GM19099 (cell line): ENCODE measurements around the gene SAMD9L.

ENCODE experiments used
- POLR2A ChIP-seq: IDR thresholded peaks from 3 replicates; pipeline ENCODE4 v1.6.1; 2011; ENCODE audit warnings: low read depth; ENCODE audit not compliant: insufficient read length; ENCODE audit errors: extremely low read depth

The SAMD9L gene

DNA sequence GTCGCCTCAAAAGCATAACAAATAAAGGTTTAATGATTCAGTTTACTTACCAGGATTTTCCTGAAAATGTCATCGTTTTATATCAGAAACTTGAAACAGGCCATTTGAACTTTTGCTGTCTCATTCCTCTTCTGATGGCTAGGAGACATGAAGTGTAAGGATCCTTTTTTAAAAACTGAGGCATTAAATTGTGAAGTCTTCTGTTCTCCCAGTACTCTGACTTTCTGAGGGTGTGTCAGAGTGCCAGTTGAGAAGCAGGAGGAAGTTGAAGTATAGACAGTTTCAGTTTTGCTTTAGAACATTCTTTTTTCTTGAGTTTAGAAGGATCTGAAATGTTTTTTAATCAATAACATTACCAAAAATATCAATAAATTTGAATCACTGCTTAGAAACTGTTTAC is at the start of gene SAMD9L:
SAMD9L (minus strand) TSS at position 242 of the 400 bp plus-strand sequence. CDS start 12,414 bp downstream, outside the sequence.
- TF ChIP-seq POLR2A = no peak

DNA sequence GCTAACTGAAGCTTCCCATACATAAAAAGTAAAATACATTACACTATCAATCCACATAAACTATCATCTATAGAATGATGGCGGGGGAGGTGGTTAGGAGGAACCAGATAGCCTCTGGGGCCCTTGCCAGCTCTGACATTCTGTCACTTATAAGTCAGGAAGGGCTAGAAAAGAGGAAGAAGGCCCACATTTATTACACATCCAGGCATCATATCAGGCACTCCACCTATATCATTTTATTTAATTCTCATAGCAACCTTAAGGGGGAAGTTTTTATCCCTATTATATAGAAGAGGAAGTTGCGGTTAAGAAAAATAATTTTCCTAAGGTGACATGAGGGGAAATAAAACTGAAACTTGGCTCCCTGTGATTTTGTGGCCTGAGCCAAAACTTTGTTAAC is 48.2 kb upstream of the SAMD9L start:
- TF ChIP-seq POLR2A = no peak

GRCh38 chr7:93194386-93194785 is 46.2 kb upstream of the SAMD9L start:
- no peak for TF ChIP-seq POLR2A

GRCh38 chr7:93188870-93189634 is 40.9 kb upstream of the SAMD9L start:
- TF ChIP-seq POLR2A = no peak

GRCh38 chr7:93185303-93186027 is 37.3 kb upstream of the SAMD9L start:
- no peak for TF ChIP-seq POLR2A

DNA sequence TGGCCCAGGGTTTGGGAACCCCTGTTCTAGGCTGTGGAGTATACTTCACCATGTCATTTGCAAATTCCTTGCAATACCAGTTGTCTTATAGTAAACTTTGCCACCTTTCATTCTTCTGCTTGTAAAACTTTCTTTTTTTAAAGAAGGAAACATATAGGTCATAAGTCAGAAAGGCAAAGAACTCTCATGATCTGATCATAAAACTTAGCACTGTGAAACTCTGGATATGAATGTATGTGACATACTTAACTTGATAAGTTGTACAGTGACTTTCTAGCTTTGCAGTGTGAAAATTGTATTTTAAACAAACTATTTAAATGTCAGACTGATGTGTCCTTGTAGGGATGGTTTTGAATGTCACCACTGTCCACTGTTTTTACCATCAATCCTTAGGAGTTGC is 31.0 kb upstream of the SAMD9L start:
- no peak for TF ChIP-seq POLR2A

- TF ChIP-seq POLR2A = no peak
These were observed 30.0 kb upstream of the SAMD9L start for GRCh38 chr7:93178213-93178612.

GRCh38 chr7:93176992-93177580 is 28.9 kb upstream of the SAMD9L start:
- no peak for TF ChIP-seq POLR2A

- no peak for TF ChIP-seq POLR2A
These were observed 27.0 kb upstream of the SAMD9L start for GRCh38 chr7:93175219-93175618.

- no peak for TF ChIP-seq POLR2A
These were observed 24.5 kb upstream of the SAMD9L start for GRCh38 chr7:93172683-93173082.

DNA sequence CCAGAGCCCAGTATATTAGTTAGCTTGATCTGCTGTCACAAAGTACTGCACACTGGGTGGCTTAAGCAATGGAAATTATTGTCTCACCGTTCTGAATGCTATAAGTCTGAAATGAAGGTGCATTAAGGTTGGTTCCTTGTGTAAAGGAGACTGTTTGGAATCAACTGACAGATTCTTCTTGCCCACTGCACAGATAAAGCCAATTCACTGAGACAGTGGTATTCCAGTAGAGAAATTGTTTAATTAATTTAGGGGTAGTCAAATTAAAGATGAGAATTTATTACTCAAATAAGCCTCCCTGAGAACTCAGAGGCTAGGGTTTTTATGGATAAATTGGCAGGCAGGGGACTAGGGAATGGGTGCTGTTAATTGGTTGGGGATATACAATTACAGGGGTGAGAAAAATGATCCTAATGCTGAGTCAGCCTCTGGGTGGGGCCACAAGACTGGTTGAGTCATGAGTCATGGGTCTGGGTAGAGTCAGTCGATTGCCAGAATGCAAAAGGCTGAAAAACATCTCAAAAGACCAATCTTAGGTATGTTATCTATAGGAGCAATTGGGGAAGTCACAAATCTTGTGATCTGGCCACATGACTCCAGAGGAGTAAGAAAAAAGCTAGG is 23.5 kb upstream of the SAMD9L start:
- no peak for TF ChIP-seq POLR2A

DNA sequence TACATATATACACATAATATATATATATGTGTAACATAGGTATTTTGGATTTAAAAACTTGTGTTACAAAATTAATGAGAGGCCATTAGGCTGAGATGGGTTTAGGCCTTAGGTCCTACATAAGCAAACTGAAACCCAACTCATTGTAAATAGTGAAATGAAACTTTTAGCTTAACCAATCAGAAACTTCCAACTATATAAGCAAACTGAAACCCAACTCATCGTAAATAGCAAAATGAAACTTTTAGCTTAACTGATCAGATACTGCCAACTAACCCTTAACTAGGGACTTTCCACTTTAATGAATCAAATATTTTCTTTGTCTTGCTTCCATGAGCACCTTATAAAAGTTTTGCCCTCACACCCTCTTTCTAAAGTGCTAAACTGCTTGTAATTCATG is 17.3 kb upstream of the SAMD9L start:
- no peak for TF ChIP-seq POLR2A

- no peak for TF ChIP-seq POLR2A
These were observed 16.6 kb upstream of the SAMD9L start for GRCh38 chr7:93164766-93165165.

GRCh38 chr7:93161181-93161762 is 13.1 kb upstream of the SAMD9L start:
- TF ChIP-seq POLR2A = no peak

GRCh38 chr7:93160410-93160809 is 12.2 kb upstream of the SAMD9L start:
- TF ChIP-seq POLR2A = no peak
